Measurements from ENCODE around the gene CASD1.

- TF ChIP-seq CTCF (IDR thresholded peaks at IDR 0.05; ENCODE audit: low read depth, low read length) (no peak), POLR2A (IDR thresholded peaks at IDR 0.05; ENCODE audit: extremely low read depth, insufficient read length) (no peak), MAX (IDR thresholded peaks at IDR 0.05; ENCODE audit: low read depth, low read length) (no peak), MYC (IDR thresholded peaks at IDR 0.05; ENCODE audit: low read depth, low read length) (no peak)
These were observed 37.5 kb downstream of the CASD1 start for GRCh38 chr7:94547126-94547525.
